Osteocyte (in vitro differentiated cells): ENCODE measurements around the gene MCOLN3. TPM values are rescaled to one million over a fixed set of nuclear protein-coding genes. Genes with fewer than 3 reads are reported as not detected.
"Not testable (repeated sequence)": the region's sequence is repeated elsewhere in the genome, so short reads cannot be mapped to it uniquely, and the experiment has no call there.

ENCODE experiments used
- DNase-seq: peaks from one replicate; pipeline ENCODE4 v3.0.0; 2021; ENCODE audit warnings: mixed read lengths; ENCODE audit not compliant: unreplicated experiment; ENCODE audit errors: extremely low spot score
- H3K27ac Mint-ChIP-seq: one replicate; pipeline ENCODE4 v1.8.0; 2021; ENCODE audit warnings: mild to moderate bottlenecking, mixed read lengths; ENCODE audit not compliant: unreplicated experiment
- H3K27me3 Mint-ChIP-seq: one replicate; pipeline ENCODE4 v1.8.0; 2021; ENCODE audit warnings: mixed read lengths; ENCODE audit not compliant: unreplicated experiment
- H3K36me3 Mint-ChIP-seq: one replicate; pipeline ENCODE4 v1.8.0; 2021; ENCODE audit warnings: mixed read lengths; ENCODE audit not compliant: unreplicated experiment
- H3K4me1 Mint-ChIP-seq: one replicate; pipeline ENCODE4 v1.8.0; 2021; ENCODE audit warnings: mixed read lengths; ENCODE audit not compliant: unreplicated experiment
- H3K4me3 Mint-ChIP-seq: one replicate; pipeline ENCODE4 v1.8.0; 2021; ENCODE audit warnings: mild to moderate bottlenecking, moderate library complexity, mixed read lengths; ENCODE audit not compliant: unreplicated experiment
- H3K9me3 Mint-ChIP-seq: one replicate; pipeline ENCODE4 v1.8.0; 2021; ENCODE audit warnings: mixed read lengths; ENCODE audit not compliant: unreplicated experiment
- total RNA-seq: library from RNA; stranded (reverse); gene quantifications from 2 replicates; pipeline ENCODE4 v1.2.1, GENCODE V29; 2021
- TF ChIP-seq, protein P1 (sequence below): fragments of 200-600 bp; sonication (generic); IDR thresholded peaks from 2 replicates; pipeline ENCODE4 v1.5.0; 2021; ENCODE audit warnings: antibody characterized with exemption, mild to moderate bottlenecking, moderate library complexity

Gene MCOLN3
- total RNA-seq, 1 donor from 2014 or later, result not detected

- DNase-seq, result no peak
- H3K9me3 Mint-ChIP-seq, result no peaks in the 10 kb centered on the region
- no peaks in the 10 kb centered on the region for H3K36me3 Mint-ChIP-seq
- H3K27me3 Mint-ChIP-seq, result peaks cover 30% of the 10 kb centered on the region
- no peak overlapping the region for H3K4me3 Mint-ChIP-seq
- no peak overlapping the region for H3K27ac Mint-ChIP-seq
- TF ChIP-seq, protein P1, sequence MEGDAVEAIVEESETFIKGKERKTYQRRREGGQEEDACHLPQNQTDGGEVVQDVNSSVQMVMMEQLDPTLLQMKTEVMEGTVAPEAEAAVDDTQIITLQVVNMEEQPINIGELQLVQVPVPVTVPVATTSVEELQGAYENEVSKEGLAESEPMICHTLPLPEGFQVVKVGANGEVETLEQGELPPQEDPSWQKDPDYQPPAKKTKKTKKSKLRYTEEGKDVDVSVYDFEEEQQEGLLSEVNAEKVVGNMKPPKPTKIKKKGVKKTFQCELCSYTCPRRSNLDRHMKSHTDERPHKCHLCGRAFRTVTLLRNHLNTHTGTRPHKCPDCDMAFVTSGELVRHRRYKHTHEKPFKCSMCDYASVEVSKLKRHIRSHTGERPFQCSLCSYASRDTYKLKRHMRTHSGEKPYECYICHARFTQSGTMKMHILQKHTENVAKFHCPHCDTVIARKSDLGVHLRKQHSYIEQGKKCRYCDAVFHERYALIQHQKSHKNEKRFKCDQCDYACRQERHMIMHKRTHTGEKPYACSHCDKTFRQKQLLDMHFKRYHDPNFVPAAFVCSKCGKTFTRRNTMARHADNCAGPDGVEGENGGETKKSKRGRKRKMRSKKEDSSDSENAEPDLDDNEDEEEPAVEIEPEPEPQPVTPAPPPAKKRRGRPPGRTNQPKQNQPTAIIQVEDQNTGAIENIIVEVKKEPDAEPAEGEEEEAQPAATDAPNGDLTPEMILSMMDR, result no peak
- no peaks in the 10 kb centered on the region for H3K4me1 Mint-ChIP-seq
These were observed 23.6 kb downstream of the MCOLN3 start for GRCh38 chr1:85024736-85025135.

DNA sequence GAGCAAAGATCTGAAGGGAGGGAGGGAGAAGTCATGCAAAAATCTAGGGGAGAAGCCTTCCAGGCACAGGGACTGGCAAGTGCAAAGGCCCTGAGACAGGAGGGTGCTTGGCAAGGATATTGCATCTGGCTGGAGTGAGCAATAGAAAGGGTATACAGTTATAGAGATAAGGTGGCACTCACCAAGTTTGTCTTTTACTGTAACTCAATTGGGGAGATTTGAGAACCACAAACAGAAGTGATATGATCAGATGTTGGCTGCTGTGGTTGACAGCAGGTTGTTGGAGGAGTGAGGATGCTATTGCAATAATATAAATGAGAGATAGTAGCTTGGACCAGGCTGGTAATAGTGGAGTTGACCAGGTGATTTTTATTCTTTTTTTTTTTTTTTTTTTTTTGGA, 25.6 kb downstream of the MCOLN3 start:
- no peak for DNase-seq
- H3K27me3 Mint-ChIP-seq, result peaks cover 49% of the 10 kb centered on the region
- no peak overlapping the region for H3K27ac Mint-ChIP-seq
- TF ChIP-seq, protein P1, result no peak
- H3K9me3 Mint-ChIP-seq, result no peaks in the 10 kb centered on the region
- H3K4me1 Mint-ChIP-seq, result no peaks in the 10 kb centered on the region
- H3K4me3 Mint-ChIP-seq, result no peak overlapping the region
- H3K36me3 Mint-ChIP-seq, result no peaks in the 10 kb centered on the region

DNA sequence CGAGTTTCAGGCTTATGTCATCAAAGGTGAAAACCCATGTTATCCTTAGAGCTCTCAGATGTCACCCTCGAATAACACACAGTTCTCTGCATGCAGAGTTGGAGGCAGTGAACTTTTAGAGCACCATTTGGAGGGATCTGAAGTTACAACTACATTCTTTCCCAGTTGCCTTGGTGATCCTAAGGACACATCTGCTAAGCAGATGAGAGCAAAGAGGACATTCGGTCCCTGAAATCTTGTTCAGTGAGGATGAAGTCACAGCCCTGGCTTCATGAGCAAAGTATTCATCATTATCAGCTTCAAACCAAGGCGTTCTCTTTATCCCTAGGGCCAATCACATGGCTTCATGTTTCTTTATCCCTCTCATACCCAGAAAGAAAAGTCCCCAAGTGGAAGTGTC, 28.3 kb downstream of the MCOLN3 start:
- Mint-ChIP-seq H3K9me3 (no peaks in the 10 kb centered on the region), H3K36me3 (no peaks in the 10 kb centered on the region), H3K27me3 (peaks cover 49% of the 10 kb centered on the region), H3K4me3 (no peak overlapping the region), H3K27ac (no peak overlapping the region), H3K4me1 (no peaks in the 10 kb centered on the region)
- DNase-seq, result no peak
- TF ChIP-seq, protein P1, result no peak

DNA sequence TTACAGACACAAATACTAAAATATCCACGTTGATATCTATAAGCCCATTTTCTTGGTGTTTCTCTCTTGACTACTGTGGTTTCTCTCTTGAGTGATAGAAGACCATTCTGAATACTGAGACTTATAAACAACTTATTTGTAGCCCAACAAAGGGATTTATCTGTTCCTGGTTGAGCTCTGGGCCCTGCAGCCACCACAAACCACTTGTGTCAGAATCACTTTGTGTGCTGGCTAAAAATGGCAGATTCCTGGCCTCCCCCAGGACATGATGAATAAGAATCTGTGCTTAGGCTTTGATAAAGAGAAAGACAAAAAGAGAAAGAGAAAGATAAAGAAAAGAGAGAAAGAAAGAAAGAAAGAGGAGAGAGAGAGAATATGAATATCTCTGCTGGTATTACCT, 32.5 kb downstream of the MCOLN3 start:
- Mint-ChIP-seq H3K4me1 (no peaks in the 10 kb centered on the region), H3K9me3 (no peaks in the 10 kb centered on the region), H3K4me3 (no peak overlapping the region), H3K36me3 (no peaks in the 10 kb centered on the region), H3K27me3 (peaks cover 76% of the 10 kb centered on the region), H3K27ac (no peak overlapping the region)
- TF ChIP-seq, protein P1, result no peak
- no peak for DNase-seq

DNA sequence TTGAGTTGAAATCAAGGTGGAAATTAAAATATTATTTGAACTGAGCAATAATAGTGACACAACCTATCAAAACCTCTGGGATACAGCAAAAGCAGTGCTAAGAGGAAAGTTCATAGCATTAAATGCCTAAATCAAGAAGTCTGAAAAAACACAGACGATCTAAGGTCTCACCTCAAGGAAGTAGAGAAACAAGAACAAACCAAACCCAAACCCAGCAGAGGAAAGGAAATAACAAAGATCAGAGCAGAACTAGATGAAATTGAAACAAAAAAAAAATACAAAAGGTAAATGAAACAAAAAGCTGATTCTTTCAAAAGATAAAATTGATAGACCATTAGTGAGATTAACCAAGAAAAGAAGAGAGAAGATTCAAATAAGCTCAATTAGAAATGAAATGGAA, 42.7 kb downstream of the MCOLN3 start:
- H3K4me3 Mint-ChIP-seq, H3K36me3 Mint-ChIP-seq, DNase-seq, H3K27ac Mint-ChIP-seq, H3K4me1 Mint-ChIP-seq: not testable (repeated sequence)
- peaks cover 15% of the 10 kb centered on the region for H3K9me3 Mint-ChIP-seq
- peaks cover 82% of the 10 kb centered on the region for H3K27me3 Mint-ChIP-seq

GRCh38 chr1:85001742-85002141, 46.6 kb downstream of the MCOLN3 start:
- no peak for DNase-seq
- Mint-ChIP-seq H3K36me3 (no peaks in the 10 kb centered on the region), H3K4me3 (no peak overlapping the region), H3K9me3 (peaks cover 9% of the 10 kb centered on the region), H3K27me3 (peaks cover 83% of the 10 kb centered on the region), H3K4me1 (peaks cover 9% of the 10 kb centered on the region), H3K27ac (no peak overlapping the region)
- TF ChIP-seq, protein P1, result no peak
